Measurements from ENCODE around the gene ABI3BP. TPM values are rescaled to one million over a fixed set of nuclear protein-coding genes. Genes with fewer than 3 reads are reported as not detected.

Gene ABI3BP
- total and polyA plus RNA-seq, 2 experiments from 2014 or later: 6.8 to 30.3 TPM

GRCh38 chr3:100902572-100902971, 90.6 kb downstream of the ABI3BP start:
- Histone ChIP-seq H3K79me2 (ENCODE audit: insufficient read depth) (no peaks in the 10 kb centered on the region), H3K4me1 (ENCODE audit: insufficient read depth) (peaks cover 48% of the 10 kb centered on the region), H3F3A (ENCODE audit: insufficient read depth) (peaks cover 31% of the 10 kb centered on the region), H3K9ac (no peak overlapping the region), H3K9me2 (ENCODE audit: insufficient read depth) (no peaks in the 10 kb centered on the region), H3K27me3 (replicated peaks; ENCODE audit: insufficient read depth) (no peaks in the 10 kb centered on the region), H4K20me1 (ENCODE audit: insufficient read depth) (no peaks in the 10 kb centered on the region), H3K36me3 (ENCODE audit: low read depth) (no peaks in the 10 kb centered on the region), H3K4me3 (0 out of 2 replicates have a peak overlapping the region, but pooled peaks have one; percentile 12), H3K4me2 (ENCODE audit: unreplicated experiment) (peak overlapping the region; percentile 69), H3K27ac (peak overlapping the region; percentile 19; the same call in 1 of the 2 replicates), H3K9me3 (ENCODE audit: low read depth) (no peaks in the 10 kb centered on the region), H2AFZ (no peak overlapping the region)
- 0% methylated on average over 5 of the region's 5 CpGs for WGBS, 2 experiments (ENCODE audit: low coverage in 1 of 2, low lambda C conversion rate in 2 of 2, missing lambda C conversion rate in 2 of 2)
- TF ChIP-seq EZH2phosphoT487 (IDR thresholded peaks at IDR 0.05; ENCODE audit: insufficient read depth, low read depth) (peak; percentile 82), EZH2 (IDR thresholded peaks at IDR 0.05; ENCODE audit: insufficient read depth, poor library complexity, severe bottlenecking) (no peak)
- peak; percentile 86 for DNase-seq
- in situ Hi-C loops (cut with MboI): no loop called here

GRCh38 chr3:100900671-100901335, 92.4 kb downstream of the ABI3BP start:
- H2AFZ ChIP-seq: no peak overlapping the region
- H3K79me2 ChIP-seq (ENCODE audit: insufficient read depth): no peaks in the 10 kb centered on the region
- H3K27ac ChIP-seq: peak overlapping the region; percentile 50
- peaks cover 31% of the 10 kb centered on the region for H3F3A ChIP-seq (ENCODE audit: insufficient read depth)
- no peaks in the 10 kb centered on the region for H4K20me1 ChIP-seq (ENCODE audit: insufficient read depth)
- H3K9me2 ChIP-seq (ENCODE audit: insufficient read depth): no peaks in the 10 kb centered on the region
- in situ Hi-C loops (cut with MboI): no loop called here
- H3K9me3 ChIP-seq (ENCODE audit: low read depth): no peaks in the 10 kb centered on the region
- no peaks in the 10 kb centered on the region for H3K36me3 ChIP-seq (ENCODE audit: low read depth)
- H3K27me3 ChIP-seq (replicated peaks; ENCODE audit: insufficient read depth): no peaks in the 10 kb centered on the region
- H3K4me3 ChIP-seq: no peak overlapping the region
- H3K4me2 ChIP-seq (ENCODE audit: unreplicated experiment): peak overlapping the region; percentile 65
- peak; percentile 55 for DNase-seq
- no peak overlapping the region for H3K9ac ChIP-seq
- H3K4me1 ChIP-seq (ENCODE audit: insufficient read depth): peaks cover 48% of the 10 kb centered on the region
- WGBS, 2 experiments (ENCODE audit: low coverage in 1 of 2, low lambda C conversion rate in 2 of 2, missing lambda C conversion rate in 2 of 2): 25 to 26% methylated on average over 2 of the region's 2 CpGs
- TF ChIP-seq EZH2phosphoT487 (IDR thresholded peaks at IDR 0.05; ENCODE audit: insufficient read depth, low read depth) (no peak), EZH2 (IDR thresholded peaks at IDR 0.05; ENCODE audit: insufficient read depth, poor library complexity, severe bottlenecking) (no peak)

- Histone ChIP-seq H3F3A (ENCODE audit: insufficient read depth) (peaks cover 31% of the 10 kb centered on the region), H3K9me2 (ENCODE audit: insufficient read depth) (no peaks in the 10 kb centered on the region), H3K27me3 (replicated peaks; ENCODE audit: insufficient read depth) (no peaks in the 10 kb centered on the region), H4K20me1 (ENCODE audit: insufficient read depth) (no peaks in the 10 kb centered on the region), H3K4me2 (ENCODE audit: unreplicated experiment) (no peak overlapping the region), H3K79me2 (ENCODE audit: insufficient read depth) (no peaks in the 10 kb centered on the region), H3K4me1 (ENCODE audit: insufficient read depth) (peaks cover 48% of the 10 kb centered on the region), H2AFZ (no peak overlapping the region), H3K27ac (no peak overlapping the region), H3K36me3 (ENCODE audit: low read depth) (no peaks in the 10 kb centered on the region), H3K9ac (no peak overlapping the region), H3K9me3 (ENCODE audit: low read depth) (no peaks in the 10 kb centered on the region), H3K4me3 (no peak overlapping the region)
- in situ Hi-C loops (cut with MboI): loop anchor here (10.0 kb wide), 1 partner anchor 285 kb away; no protein-coding TSS in a partner anchor
- TF ChIP-seq EZH2 (IDR thresholded peaks at IDR 0.05; ENCODE audit: insufficient read depth, poor library complexity, severe bottlenecking) (no peak), EZH2phosphoT487 (IDR thresholded peaks at IDR 0.05; ENCODE audit: insufficient read depth, low read depth) (no peak)
- WGBS, 2 experiments (ENCODE audit: low coverage in 1 of 2, low lambda C conversion rate in 2 of 2, missing lambda C conversion rate in 2 of 2): 57 to 73% methylated on average over 2 of the region's 2 CpGs
- DNase-seq: no peak
Measured at GRCh38 chr3:100899440-100900091, 93.7 kb downstream of the ABI3BP start.

- WGBS, 2 experiments (ENCODE audit: low coverage in 1 of 2, low lambda C conversion rate in 2 of 2, missing lambda C conversion rate in 2 of 2): 84 to 87% methylated on average over 5 of the region's 5 CpGs
- H3K9me3 ChIP-seq (ENCODE audit: low read depth): no peaks in the 10 kb centered on the region
- no peaks in the 10 kb centered on the region for H3K27me3 ChIP-seq (replicated peaks; ENCODE audit: insufficient read depth)
- no peaks in the 10 kb centered on the region for H3K36me3 ChIP-seq (ENCODE audit: low read depth)
- no peak overlapping the region for H3K4me3 ChIP-seq
- DNase-seq: no peak
- H2AFZ ChIP-seq: no peak overlapping the region
- H3K9ac ChIP-seq: no peak overlapping the region
- peaks cover 31% of the 10 kb centered on the region for H3F3A ChIP-seq (ENCODE audit: insufficient read depth)
- in situ Hi-C loops (cut with MboI): loop anchor here (10.0 kb wide), 1 partner anchor 286 kb away; no protein-coding TSS in a partner anchor
- no peaks in the 10 kb centered on the region for H4K20me1 ChIP-seq (ENCODE audit: insufficient read depth)
- peaks cover 48% of the 10 kb centered on the region for H3K4me1 ChIP-seq (ENCODE audit: insufficient read depth)
- H3K27ac ChIP-seq: no peak overlapping the region
- no peaks in the 10 kb centered on the region for H3K9me2 ChIP-seq (ENCODE audit: insufficient read depth)
- TF ChIP-seq EZH2phosphoT487 (IDR thresholded peaks at IDR 0.05; ENCODE audit: insufficient read depth, low read depth): no peak
- TF ChIP-seq EZH2 (IDR thresholded peaks at IDR 0.05; ENCODE audit: insufficient read depth, poor library complexity, severe bottlenecking): no peak
- H3K4me2 ChIP-seq (ENCODE audit: unreplicated experiment): no peak overlapping the region
- H3K79me2 ChIP-seq (ENCODE audit: insufficient read depth): no peaks in the 10 kb centered on the region
Measured at GRCh38 chr3:100898681-100899080, 94.5 kb downstream of the ABI3BP start.

Measured in GM23248 (cell line).